ENCODE measurements around the gene TACR1. TPM values are rescaled to one million over a fixed set of nuclear protein-coding genes. Genes with fewer than 3 reads are reported as not detected.

Gene TACR1
- total and polyA plus RNA-seq, 9 donors: 0.07 to 0.54 (median 0.24) TPM

- peak; percentile 54 for DNase-seq
- H3K27ac ChIP-seq (ENCODE audit: low read length): no peak overlapping the region
- no peaks in the 10 kb centered on the region for H3K9me3 ChIP-seq (replicated peaks; ENCODE audit: control insufficient read depth, low read depth, low read length)
- peaks cover 41% of the 10 kb centered on the region for H3K27me3 ChIP-seq (ENCODE audit: control insufficient read depth, insufficient read depth, low read length)
- no peaks in the 10 kb centered on the region for H3K36me3 ChIP-seq (ENCODE audit: control insufficient read depth, insufficient read depth, low read length)
- peak overlapping the region; percentile 32 for H3K4me3 ChIP-seq (ENCODE audit: low read length)
- WGBS (ENCODE audit: insufficient coverage): 0% methylated on average over 50 of the region's 57 CpGs
- H3K4me1 ChIP-seq (ENCODE audit: control insufficient read depth, insufficient read depth, low read length): peaks cover 21% of the 10 kb centered on the region
Measured at GRCh38 chr2:75200140-75201096, 1.1 kb upstream of the TACR1 start.

GRCh38 chr2:75195076-75195691, 4.1 kb downstream of the TACR1 start:
- H3K4me3 ChIP-seq (ENCODE audit: low read length): no peak overlapping the region
- no CpG with 5 or more reads among the region's 1 CpG for WGBS (ENCODE audit: insufficient coverage)
- no peaks in the 10 kb centered on the region for H3K36me3 ChIP-seq (ENCODE audit: control insufficient read depth, insufficient read depth, low read length)

DNA sequence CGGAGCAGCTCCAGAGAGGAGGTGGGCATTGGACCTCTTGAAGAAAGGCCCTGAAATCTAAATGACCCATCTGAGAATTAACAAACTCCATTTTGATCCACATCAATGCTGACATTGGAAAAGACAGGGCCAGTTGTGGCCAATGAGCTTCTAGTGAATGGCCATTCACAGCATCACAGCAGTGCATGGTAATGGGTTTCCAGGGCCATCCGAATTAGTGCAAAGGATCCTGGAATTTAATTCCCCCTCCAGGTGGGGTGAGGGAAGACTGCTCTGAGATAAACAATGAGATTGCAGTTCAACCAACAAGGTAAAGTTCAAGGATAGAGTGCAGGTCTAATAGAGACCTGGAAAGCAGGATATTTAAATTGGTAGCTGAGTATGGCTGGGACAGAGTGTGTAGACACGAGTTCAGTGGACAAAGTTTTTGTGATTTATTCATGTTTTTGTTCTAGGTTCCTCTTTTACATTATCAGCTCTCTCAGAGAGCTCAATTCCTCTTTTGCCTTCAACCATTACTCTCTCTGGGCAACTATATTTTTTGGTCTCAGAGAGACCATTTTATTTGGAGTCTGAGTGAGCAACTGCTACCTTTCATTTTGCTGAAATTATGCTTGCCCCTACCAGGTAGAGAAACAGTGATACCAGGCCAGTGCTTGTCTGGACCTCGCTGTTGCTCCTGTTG, 5.0 kb downstream of the TACR1 start:
- no peak for DNase-seq
- peaks cover 17% of the 10 kb centered on the region for H3K27me3 ChIP-seq (ENCODE audit: control insufficient read depth, insufficient read depth, low read length)
- H3K36me3 ChIP-seq (ENCODE audit: control insufficient read depth, insufficient read depth, low read length): no peaks in the 10 kb centered on the region
- no peak overlapping the region for H3K4me3 ChIP-seq (ENCODE audit: low read length)
- H3K9me3 ChIP-seq (replicated peaks; ENCODE audit: control insufficient read depth, low read depth, low read length): no peaks in the 10 kb centered on the region
- no peak overlapping the region for H3K27ac ChIP-seq (ENCODE audit: low read length)
- peaks cover 6% of the 10 kb centered on the region for H3K4me1 ChIP-seq (ENCODE audit: control insufficient read depth, insufficient read depth, low read length)
- WGBS (ENCODE audit: insufficient coverage): no CpG with 5 or more reads among the region's 4 CpGs

More at GRCh38 chr2:75195076-75195691, 4.1 kb downstream of the TACR1 start:
- no peak for DNase-seq
- Histone ChIP-seq H3K27ac (ENCODE audit: low read length) (no peak overlapping the region), H3K9me3 (replicated peaks; ENCODE audit: control insufficient read depth, low read depth, low read length) (no peaks in the 10 kb centered on the region), H3K27me3 (ENCODE audit: control insufficient read depth, insufficient read depth, low read length) (peaks cover 26% of the 10 kb centered on the region), H3K4me1 (ENCODE audit: control insufficient read depth, insufficient read depth, low read length) (peaks cover 13% of the 10 kb centered on the region)

DNA sequence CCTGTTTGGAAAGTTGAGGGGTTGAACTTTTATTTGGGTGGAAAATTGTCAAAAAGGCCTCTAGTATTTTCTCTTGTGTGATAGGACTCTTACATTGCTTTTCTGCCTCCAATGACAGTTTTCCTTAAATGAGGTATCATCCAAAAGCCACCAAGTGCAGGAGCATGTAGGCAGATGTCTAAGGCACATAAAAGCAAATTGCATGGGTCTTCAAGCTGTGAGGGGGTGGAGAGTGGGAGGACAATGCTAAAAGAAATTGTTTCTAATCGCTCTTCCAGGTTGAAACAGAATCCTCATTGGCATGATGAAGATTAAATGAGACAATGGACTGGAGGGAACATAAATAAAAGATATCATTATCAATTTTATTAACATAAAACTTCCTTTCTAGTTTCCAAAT, 6.8 kb downstream of the TACR1 start:
- Histone ChIP-seq H3K36me3 (ENCODE audit: control insufficient read depth, insufficient read depth, low read length) (no peaks in the 10 kb centered on the region), H3K27me3 (ENCODE audit: control insufficient read depth, insufficient read depth, low read length) (peaks cover 6% of the 10 kb centered on the region), H3K9me3 (replicated peaks; ENCODE audit: control insufficient read depth, low read depth, low read length) (no peaks in the 10 kb centered on the region), H3K4me3 (ENCODE audit: low read length) (no peak overlapping the region), H3K27ac (ENCODE audit: low read length) (no peak overlapping the region), H3K4me1 (ENCODE audit: control insufficient read depth, insufficient read depth, low read length) (no peaks in the 10 kb centered on the region)
- WGBS (ENCODE audit: insufficient coverage): no CpG with 5 or more reads among the region's 1 CpG
- DNase-seq: no peak

GRCh38 chr2:75190271-75190990, 8.9 kb downstream of the TACR1 start:
- DNase-seq: no peak
- no peak overlapping the region for H3K4me3 ChIP-seq (ENCODE audit: low read length)
- H3K9me3 ChIP-seq (replicated peaks; ENCODE audit: control insufficient read depth, low read depth, low read length): no peaks in the 10 kb centered on the region
- H3K4me1 ChIP-seq (ENCODE audit: control insufficient read depth, insufficient read depth, low read length): peaks cover 2% of the 10 kb centered on the region
- no peaks in the 10 kb centered on the region for H3K27me3 ChIP-seq (ENCODE audit: control insufficient read depth, insufficient read depth, low read length)
- no CpG with 5 or more reads among the region's 3 CpGs for WGBS (ENCODE audit: insufficient coverage)
- H3K27ac ChIP-seq (ENCODE audit: low read length): no peak overlapping the region
- no peaks in the 10 kb centered on the region for H3K36me3 ChIP-seq (ENCODE audit: control insufficient read depth, insufficient read depth, low read length)

GRCh38 chr2:75186821-75187220, 12.5 kb downstream of the TACR1 start:
- peak; percentile 73 for DNase-seq

DNA sequence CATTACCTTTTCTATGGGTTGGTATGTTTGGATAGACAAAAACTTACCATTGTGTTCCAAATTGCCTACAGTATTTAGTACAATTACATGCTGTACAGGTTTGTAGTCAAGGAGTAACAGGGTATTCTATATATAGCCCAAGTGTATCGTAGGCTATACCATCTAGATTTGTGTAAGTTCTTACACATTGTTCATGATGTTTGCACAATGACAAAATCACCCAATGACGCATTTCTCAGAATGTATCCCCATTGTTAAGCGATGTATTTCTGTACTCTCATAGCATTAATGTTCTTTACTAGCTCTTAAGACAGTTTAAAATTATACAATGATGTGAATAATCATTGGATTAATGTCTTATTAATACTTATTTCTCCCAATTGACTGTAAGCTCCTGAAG, 16.7 kb downstream of the TACR1 start:
- Histone ChIP-seq H3K27me3 (ENCODE audit: control insufficient read depth, insufficient read depth, low read length) (no peaks in the 10 kb centered on the region), H3K27ac (ENCODE audit: low read length) (no peak overlapping the region), H3K9me3 (replicated peaks; ENCODE audit: control insufficient read depth, low read depth, low read length) (no peaks in the 10 kb centered on the region), H3K36me3 (ENCODE audit: control insufficient read depth, insufficient read depth, low read length) (no peaks in the 10 kb centered on the region), H3K4me1 (ENCODE audit: control insufficient read depth, insufficient read depth, low read length) (peaks cover 2% of the 10 kb centered on the region), H3K4me3 (ENCODE audit: low read length) (no peak overlapping the region)
- no CpG with 5 or more reads among the region's 3 CpGs for WGBS (ENCODE audit: insufficient coverage)
- no peak for DNase-seq

More at GRCh38 chr2:75186821-75187220, 12.5 kb downstream of the TACR1 start:
- Histone ChIP-seq H3K4me3 (ENCODE audit: low read length) (no peak overlapping the region), H3K27me3 (ENCODE audit: control insufficient read depth, insufficient read depth, low read length) (no peaks in the 10 kb centered on the region), H3K36me3 (ENCODE audit: control insufficient read depth, insufficient read depth, low read length) (no peaks in the 10 kb centered on the region), H3K4me1 (ENCODE audit: control insufficient read depth, insufficient read depth, low read length) (peaks cover 2% of the 10 kb centered on the region), H3K9me3 (replicated peaks; ENCODE audit: control insufficient read depth, low read depth, low read length) (no peaks in the 10 kb centered on the region), H3K27ac (ENCODE audit: low read length) (no peak overlapping the region)
- no CpG with 5 or more reads among the region's 1 CpG for WGBS (ENCODE audit: insufficient coverage)

DNA sequence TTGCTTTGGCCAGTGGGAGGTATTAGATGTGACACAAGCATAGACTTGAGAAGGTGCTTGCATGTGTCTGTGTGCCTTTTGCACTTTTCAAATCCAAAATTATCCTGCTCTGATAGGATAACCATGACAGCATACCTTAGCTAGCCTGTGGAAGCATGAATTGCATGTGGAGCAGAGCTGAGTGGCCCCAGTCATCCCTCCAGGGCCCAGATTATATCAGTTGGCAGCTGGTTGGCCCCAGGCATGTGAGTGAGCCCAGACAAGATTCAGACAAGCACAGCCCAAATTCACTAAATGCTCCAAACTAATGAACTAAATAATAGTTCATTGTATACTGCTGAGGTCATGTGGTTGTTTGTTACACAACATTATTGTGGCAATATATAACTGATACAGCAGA, 18.8 kb downstream of the TACR1 start:
- Histone ChIP-seq H3K36me3 (ENCODE audit: control insufficient read depth, insufficient read depth, low read length) (no peaks in the 10 kb centered on the region), H3K4me1 (ENCODE audit: control insufficient read depth, insufficient read depth, low read length) (no peaks in the 10 kb centered on the region), H3K27ac (ENCODE audit: low read length) (no peak overlapping the region), H3K4me3 (ENCODE audit: low read length) (no peak overlapping the region), H3K27me3 (ENCODE audit: control insufficient read depth, insufficient read depth, low read length) (no peaks in the 10 kb centered on the region), H3K9me3 (replicated peaks; ENCODE audit: control insufficient read depth, low read depth, low read length) (no peaks in the 10 kb centered on the region)
- DNase-seq: no peak

DNA sequence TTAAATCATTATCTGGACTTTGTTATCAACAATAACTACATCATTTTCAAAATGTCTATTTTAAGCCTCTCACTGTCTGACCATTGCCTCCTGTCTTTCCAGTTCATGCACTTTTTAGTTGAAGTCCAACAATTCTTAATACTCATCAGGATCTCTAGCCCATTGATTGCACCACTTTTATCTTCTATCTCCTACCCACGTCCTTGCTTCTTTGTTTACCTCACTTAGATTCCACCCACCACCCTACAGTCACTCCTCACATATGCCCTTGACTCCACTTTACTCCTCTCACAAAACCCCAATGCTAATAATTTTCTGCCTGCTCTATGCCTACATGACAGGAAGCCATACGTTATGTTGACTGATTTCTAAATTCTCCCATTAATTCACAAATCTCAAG, 21.9 kb downstream of the TACR1 start:
- Histone ChIP-seq H3K4me1 (ENCODE audit: control insufficient read depth, insufficient read depth, low read length) (no peaks in the 10 kb centered on the region), H3K27ac (ENCODE audit: low read length) (no peak overlapping the region), H3K9me3 (replicated peaks; ENCODE audit: control insufficient read depth, low read depth, low read length) (no peaks in the 10 kb centered on the region), H3K4me3 (ENCODE audit: low read length) (no peak overlapping the region), H3K27me3 (ENCODE audit: control insufficient read depth, insufficient read depth, low read length) (no peaks in the 10 kb centered on the region), H3K36me3 (ENCODE audit: control insufficient read depth, insufficient read depth, low read length) (no peaks in the 10 kb centered on the region)
- no peak for DNase-seq
- 75% methylated on average over 2 of the region's 2 CpGs for WGBS (ENCODE audit: insufficient coverage)

All from muscle of leg (tissue), 11 donors.